Measurements from ENCODE around the gene PCGF1.
A peak's percentile ranks its signal among the peaks of the same experiment; 100 is the strongest.

The PCGF1 gene

DNA sequence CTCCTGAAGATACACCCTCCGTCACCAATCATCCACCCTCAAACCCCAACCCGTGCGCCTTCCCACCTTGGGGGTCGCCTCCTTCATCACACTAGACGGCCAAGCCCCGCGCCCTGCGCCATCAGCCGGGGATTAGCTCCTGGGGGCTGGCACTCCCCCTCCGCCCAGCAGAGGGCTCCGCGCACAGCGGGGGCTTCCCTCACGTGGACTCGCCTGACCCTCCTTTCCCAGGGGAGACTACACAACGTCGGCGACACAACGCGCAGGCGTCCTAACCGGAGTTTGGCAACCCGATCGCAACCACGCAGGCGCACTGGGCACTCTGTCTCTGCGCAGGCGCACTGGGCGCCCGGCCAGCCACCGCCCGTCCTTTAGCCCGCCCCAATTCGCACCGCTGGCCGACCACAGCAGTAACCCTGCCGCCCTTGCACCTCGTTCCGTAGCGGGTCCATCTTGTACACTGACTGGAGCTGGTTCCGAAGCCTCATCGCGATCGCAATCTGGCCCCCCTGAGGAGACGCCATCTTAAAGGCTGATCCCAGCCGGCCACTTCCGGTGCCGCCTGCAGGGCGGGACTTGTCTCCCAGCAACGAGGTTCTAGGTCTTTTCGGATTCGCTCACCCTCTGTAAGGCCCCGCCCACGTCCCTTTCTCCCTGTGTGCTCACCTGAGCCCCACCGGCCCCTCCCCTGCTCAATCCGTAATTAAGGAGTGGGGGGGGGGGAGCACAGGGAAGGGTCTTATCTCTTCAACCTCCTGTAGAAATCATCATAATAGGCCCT lies at the start of gene PCGF1:
Gene PCGF1 (minus strand): TSS at position 551 of the 781 bp plus-strand sequence. CDS start 27 bp downstream, at position 524.
- peak; percentile 99 for DNase-seq (ENCODE audit: low spot score)

DNA sequence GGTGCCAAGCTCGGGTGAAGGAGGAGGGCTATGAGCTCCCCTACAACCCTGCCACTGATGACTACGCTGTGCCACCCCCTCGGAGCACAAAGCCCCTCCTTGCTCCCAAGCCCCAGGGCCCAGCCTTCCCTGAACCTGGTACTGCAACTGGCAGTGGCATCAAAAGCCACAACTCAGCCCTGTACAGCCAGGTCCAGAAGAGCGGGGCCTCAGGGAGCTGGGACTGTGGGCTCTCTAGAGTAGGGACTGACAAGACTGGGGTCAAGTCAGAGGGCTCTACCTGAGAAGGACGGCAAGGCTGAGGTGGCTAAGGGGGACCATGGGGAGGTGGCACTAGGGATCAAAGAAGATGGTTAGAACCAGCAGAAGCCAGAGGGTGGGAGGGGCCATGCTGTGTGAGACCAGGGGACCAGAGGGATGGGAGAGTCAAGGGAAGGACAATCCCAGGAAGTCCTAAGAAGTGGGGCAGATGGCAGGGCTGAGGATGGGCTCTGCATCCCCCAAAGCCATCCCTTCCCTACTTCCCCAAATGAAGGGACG lies 49.4 kb upstream of the PCGF1 start:
- no peak for DNase-seq (ENCODE audit: low spot score)

DNA sequence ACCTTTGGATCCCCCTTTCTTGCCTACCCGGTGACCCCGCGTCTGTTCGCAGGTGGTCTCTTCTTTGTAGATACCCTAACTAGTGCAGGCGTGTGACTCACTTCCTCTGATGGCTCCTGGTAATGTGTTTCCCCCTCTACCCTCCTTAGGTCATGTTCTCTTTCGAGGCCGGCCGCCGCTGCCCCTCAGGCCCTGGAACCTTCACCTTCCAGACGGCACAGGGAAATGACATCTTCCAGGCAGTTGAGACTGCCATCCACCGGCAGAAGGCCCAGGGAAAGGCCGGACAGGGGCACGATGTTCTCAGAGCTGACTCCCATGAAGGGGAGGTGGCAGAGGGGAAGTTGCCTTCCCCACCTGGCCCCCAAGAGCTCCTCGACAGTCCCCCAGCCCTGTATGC lies 48.7 kb upstream of the PCGF1 start:
- DNase-seq (ENCODE audit: low spot score), result no peak

DNA sequence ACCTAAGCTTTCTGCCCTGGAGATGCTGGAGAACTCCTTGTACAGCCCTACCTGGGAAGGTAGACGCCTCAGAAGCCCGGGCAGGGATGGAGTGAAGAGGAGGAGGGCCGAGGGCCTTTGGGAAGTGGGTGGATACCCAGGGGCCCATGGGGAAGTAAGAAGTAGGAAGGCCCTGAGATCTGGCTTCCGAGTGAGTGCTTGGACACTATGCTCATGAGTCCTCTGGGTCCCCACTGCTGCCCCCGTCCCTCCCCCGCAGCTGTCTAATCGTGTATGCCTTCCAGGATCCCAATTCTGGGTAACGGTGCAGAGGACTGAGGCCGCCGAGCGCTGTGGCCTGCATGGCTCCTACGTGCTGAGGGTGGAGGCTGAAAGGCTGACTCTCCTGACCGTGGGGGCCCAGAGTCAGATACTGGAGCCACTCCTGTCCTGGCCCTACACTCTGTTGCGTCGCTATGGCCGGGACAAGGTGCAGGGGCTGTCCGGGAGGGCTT lies 48.2 kb upstream of the PCGF1 start:
- peak; percentile 46 for DNase-seq (ENCODE audit: low spot score)

DNA sequence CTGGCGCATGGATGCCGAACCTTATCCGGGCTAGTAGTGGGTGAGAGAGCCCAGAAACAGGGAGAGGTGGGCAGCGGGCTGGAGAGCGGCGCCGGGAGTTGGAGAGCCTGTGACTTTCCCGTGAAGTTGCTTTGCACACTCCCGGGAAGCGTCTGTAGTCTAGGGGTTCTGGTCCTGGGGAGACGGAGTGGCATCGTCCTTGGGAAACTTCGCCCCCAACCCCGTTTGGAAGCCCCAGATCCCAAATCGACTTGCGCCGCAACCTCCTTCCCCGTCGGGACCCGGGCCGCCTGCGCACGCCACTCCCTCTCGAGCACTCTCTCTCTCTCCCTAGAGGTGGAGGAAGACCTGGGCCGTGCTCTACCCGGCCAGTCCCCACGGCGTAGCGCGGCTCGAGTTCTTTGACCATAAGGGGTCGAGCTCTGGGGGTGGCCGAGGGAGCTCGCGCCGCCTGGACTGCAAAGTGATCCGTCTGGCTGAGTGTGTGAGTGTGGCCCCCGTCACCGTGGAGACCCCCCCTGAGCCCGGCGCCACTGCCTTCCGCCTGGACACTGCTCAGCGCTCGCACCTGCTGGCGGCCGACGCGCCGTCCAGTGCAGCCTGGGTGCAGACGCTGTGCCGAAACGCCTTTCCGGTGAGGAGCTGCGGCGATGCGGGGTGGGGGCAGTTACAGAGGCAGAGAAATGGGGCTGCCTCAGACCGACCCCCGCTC lies 47.5 kb upstream of the PCGF1 start:
- DNase-seq (ENCODE audit: low spot score), result no peak

DNA sequence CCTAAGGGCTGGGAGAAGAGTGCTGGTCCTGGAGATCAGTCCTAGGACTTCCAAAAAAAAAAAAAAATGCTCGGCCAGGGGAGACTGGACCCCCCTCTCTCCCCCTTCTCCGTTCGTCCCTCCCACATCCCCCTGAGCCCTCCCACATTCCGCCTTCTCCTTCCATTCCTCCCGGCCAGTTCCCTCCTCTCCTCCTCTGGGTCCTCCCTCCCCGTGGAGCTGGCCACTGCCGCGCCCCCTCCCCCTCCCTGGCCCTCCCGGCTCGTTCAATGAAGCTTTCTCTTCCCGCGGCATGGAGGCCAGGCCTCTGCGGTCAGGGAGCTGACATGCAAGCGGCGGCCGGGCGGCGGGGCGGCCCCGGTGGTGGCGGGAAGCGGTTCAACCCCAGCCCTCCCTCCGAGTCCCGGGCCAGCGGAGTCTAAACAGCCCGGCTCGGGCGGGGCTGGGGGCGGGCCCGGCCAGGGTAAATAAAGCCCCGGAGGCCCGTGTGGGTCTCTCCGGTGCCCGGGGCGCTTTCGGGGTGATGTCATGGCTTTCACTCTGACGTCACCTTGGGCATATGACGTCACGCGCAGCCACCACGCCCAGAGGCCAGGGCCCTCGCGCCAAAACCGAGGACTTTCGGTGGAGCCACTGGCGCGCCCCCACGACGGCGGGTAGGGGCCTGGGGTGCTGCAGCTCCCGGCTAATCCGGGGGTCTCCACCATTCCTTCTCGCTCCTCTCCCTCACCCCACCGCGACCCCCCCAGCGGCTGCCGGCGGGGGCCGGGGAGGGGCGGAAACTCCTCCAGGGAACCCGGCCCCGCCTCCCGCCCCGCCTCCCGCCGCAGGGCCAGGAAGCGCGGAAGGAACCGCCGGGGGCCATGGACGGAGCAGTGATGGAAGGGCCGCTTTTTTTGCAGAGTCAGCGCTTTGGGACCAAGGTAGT lies 46.7 kb upstream of the PCGF1 start, which contains the start of the genes DOK1 and LOXL3:
Gene DOK1 (plus strand): TSS at position 829 of the 928 bp plus-strand sequence. CDS start 35 bp downstream, at position 864.
Gene LOXL3 (minus strand): TSS at position 51 of the 928 bp plus-strand sequence. CDS start 1,308 bp downstream, outside the sequence.
- DNase-seq (ENCODE audit: low spot score), result peak; percentile 82

DNA sequence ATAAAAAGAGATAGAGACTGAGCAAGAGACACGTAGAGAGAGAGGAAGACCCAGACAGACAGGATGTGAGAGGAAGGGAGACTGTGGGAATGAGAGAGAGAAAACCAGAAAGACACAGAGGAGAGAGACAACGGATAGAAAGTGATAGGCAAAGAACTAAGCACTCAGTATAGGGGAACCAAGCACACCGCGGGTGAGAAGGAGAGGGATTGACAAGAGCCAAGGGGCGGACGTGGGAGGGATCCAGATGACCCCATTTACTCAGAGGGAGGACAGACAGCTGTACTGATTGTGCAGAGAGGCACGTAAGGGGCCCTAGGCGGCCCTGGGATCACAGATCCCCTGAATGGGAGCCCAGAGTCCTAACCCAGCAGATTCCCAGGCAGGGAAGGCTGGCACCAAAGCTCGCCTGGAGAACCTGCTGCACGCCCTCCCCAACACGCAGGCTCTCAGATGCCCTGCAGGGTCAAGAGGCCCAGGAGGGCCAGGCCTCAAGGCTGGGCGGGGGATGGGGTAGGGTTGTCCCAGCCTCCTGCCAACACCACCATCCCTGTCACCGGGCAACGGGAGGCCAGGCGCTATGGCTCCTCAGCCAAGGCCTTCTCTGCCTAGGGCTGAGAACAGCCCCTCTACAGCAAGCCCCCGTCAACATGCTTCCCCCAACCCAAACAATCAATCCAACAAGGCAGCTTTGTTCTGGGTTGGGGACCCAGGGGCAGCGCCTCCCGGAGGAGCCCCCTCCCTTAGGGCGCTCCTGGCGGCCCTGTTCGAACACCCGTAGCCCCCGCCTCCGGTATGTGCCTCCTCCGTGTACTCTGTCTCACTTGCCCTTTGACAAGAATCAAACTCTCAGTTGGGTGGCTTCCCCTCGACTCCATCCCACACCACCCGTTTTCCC lies 45.7 kb upstream of the PCGF1 start:
- peak; percentile 48 for DNase-seq (ENCODE audit: low spot score)

DNA sequence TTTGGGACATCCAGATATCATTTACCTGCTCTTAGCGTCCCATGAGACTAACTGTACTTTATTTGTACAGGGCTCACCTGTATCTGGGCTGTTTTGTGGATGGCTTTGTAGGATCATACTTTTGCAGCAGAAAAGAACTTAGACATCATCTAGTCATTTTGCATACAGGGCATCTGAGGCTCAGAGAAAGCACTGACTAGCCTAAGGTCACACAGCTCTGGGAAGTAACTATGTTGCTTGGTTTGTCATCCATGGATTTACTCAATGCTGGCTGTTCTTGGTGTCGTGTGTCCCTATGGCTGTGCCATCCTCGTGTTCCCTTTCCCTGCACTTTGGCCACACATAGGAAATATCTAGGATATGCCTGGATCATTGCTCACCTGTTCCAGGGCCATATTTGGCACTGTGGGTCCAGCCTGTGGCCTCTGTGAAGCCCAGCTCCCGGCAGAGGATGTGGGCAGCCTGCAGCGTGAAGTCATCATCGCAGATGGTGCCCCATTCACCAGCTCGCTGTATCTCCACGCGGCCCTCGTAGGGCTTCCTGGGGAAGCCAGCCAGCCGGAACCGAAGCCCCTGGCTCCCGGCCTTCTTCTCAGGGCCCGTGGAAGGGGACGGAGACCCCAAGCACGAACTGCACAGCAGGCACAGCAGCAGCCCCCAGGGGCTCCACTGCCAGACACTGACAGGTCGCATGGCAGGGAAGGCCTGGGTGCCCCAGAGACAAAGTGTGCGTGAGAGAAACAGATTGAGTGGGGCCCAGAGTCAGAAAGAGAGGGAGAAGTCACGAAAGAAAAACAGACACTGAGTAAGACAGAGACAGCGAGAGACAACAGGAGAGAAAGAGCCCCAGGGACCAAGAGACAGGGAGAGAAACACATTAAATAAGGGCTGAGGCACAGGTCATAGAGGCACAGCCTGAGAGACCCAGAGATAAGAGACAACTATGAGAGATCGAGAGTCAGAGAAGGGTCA lies 44.7 kb upstream of the PCGF1 start:
- no peak for DNase-seq (ENCODE audit: low spot score)

DNA sequence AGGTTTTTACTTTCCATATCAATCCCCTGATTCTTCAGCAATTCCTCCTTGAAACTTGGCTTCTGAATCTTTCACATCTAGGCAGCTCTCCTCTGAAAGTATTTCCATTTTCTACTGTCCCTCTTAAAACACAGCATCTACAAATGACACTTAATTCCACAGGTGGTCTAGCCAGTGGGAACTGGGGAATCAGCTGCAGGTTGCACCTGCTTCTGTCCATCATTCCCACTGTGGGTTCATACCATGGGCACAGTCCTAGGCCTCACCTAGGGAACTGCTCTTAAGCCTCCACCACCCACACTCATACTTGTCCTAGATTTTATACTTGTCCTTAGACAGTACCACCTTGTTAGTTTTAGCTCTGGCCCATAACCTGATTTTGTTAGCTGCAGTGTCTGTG lies 44.0 kb upstream of the PCGF1 start:
- no peak for DNase-seq (ENCODE audit: low spot score)

DNA sequence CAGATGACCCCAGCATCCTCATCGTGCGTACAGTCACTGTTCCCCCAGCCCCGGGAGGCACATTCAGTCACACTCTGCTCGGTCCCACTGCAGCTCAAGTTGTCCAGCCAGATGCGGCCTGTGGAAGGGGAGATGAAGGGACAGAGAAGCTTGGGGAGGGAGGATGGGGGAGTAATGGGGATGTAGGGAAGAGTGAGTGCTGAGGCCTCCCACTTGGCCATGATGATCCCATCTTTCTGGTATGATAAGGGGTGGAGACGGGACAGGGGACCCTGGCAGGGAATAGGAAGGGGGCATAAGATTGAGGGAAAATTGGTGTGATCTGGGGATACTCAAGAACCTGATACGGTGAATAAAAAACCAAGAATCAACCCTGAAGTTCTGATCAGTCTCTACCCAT lies 42.7 kb upstream of the PCGF1 start:
- DNase-seq (ENCODE audit: low spot score), result no peak

DNA sequence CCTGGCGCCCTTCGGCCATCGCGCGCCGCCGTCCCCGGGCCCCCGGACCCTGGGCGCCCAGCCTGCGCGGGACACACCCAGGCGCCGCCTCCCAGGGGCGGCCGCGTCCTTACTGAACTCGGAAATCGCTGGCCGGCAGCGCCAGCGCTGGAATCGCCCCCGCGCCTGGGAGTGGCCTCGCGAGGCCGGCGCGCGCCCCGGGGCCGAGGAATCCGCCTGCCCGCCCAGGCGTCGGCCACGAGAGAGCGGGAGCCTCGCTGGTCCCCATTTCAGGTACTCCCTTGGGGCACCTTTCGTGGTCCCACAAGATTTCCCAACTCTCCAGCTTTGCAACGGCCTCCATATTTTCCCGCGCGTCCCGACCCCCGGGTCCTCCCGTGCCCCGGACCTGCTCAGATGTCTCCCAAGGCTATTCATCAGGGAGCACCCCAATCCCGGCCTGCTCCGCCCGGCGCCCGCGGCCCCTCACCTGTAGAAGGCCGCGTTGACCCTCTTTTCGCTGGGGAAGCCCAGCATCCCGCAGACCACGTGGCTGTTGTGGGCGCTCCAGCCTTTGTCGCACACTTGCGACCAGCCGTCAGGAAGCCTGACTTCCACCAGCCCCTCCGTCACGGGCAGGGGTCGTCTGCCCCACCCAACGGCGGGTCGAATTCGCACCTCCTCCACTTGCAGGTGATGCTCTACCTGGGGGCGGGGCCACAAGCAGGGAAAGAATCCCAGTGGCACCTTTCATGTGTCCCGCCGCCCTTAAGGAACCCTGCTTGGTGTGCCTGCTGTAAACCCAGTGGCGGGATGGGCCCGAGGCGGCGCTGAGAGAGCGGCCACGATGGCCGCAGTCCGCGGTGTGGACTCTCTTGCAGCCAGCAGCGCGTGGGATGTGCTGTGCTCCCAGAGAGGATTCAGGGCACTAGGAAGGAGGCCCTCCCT lies 41.7 kb upstream of the PCGF1 start:
- DNase-seq (ENCODE audit: low spot score), result no peak

DNA sequence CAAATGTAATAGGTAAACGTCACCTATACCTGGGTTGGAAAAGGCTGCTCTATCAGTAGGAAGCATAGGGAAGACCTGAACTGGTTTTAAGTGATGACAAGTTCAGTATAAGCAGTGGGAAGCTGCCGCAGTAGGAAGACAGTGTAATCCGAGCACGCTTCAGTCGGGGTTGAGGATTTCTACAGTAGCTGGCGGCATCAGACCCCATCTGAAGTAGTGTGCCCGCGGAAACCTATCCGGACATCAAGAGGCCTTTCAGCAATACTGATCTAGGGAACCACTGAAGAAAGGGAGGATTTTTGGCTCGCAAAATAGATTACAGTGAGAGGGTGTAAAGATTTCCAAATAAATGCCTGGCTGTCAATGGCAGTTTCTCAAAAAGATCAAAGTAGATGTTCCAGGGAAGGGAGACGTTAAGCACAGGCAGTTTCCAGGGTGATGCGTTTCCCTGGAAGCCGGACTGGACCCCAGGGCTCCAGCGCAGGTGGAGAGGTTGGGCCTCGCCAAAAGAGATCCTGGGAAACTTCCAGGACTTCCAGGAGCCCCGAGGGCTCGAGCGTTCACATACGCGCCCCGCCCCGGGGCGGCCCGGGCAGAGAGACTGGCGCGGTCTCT lies 40.9 kb upstream of the PCGF1 start:
- no peak for DNase-seq (ENCODE audit: low spot score)

DNA sequence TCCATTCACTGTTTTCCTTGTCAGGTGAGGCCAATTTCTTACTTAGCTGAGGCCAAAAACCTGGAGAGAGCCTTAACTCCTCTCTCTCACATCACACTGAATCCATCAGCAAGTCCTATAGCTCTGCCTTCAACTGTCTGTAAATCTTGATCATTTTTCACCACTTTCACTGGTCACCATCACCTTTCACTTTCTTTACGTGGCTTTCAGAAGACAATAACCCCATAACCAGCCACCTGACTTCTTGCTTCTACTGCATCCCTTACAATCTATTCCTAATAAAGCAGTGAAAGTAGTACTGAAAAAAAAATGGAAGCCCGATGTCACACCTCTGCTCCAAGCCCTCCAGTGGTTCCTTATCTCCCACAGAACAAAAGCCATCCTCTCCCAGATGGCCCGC lies 38.5 kb upstream of the PCGF1 start:
- no peak for DNase-seq (ENCODE audit: low spot score)

DNA sequence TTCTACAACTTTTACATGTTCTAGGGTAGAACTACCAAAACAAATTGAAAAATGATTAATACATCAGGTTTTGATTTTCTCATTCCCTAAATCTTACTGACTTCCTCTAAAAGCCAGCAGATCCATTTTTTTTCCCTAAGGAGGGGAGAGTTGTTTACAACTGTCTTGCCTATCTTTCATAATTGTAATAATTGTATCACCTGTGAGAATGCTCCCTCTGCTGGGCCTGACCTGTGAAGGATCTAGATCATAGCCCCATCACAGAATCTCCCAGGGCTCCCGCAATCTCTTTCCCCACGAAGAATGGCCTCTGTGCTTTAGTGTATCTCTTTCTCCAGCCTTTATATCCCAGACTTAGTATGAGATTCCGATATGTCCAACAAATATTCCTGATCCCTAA lies 37.1 kb upstream of the PCGF1 start:
- no peak for DNase-seq (ENCODE audit: low spot score)

DNA sequence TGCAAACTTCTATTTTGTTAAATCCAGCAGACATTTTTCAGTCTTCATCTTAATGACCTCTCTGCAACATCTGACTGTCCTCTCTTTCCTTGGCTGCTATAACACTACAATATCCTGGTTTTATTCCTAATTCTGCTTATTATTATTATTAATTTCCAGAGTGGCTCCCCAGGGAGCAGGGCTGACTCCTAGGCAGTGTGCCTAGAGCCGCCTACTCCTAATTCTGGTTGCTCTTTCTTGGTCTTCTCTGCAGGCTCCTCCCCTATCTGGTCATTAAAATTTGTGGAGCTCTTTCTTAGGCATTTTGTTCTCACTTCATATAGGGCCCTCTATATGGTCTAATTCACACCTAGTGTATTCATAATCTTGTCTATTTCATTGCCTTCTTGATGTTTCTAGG lies 35.5 kb upstream of the PCGF1 start:
- no peak for DNase-seq (ENCODE audit: low spot score)

DNA sequence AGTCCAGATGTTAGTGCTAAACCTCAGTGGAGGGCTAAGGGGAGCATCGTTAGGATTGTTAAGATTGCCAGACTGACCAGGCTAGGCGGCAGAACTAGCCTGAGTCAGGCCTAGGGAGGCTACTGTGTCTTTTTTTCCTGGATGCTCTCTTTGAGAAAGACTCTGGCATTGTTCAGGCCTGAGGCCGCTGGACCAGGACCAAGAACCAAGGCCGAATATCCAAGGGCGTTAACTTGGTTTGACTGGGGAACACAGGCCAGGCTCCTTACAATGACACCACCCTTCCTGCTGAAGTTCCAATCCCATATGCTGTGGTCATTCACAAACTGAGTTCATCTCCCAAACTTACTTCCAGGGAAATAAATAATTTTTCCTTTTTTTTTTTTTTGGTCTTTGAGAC lies 32.8 kb upstream of the PCGF1 start:
- DNase-seq (ENCODE audit: low spot score), result no peak

DNA sequence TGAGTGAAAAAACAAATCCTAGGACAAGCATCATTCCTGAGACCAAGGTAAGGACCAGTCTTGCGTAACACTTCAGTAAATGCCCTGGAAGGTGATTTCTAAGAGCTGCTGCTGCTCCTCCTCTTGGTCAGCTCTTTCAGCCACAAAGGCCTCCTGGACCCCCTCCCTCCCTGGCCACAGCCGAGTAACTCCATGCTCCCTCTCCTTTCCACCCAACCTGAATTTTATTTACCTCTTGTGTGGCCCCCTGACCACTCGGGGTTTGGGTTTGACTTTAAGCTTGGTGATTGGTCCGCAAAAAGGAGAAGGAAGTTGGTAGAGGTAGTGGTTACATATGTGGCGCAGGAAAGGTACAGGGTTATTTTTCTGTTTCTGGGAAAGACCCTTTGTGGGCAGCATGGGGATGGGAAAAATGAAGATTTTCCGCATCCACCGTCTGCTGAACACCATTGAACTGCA lies 31.4 kb upstream of the PCGF1 start:
- DNase-seq (ENCODE audit: low spot score), result no peak

DNA sequence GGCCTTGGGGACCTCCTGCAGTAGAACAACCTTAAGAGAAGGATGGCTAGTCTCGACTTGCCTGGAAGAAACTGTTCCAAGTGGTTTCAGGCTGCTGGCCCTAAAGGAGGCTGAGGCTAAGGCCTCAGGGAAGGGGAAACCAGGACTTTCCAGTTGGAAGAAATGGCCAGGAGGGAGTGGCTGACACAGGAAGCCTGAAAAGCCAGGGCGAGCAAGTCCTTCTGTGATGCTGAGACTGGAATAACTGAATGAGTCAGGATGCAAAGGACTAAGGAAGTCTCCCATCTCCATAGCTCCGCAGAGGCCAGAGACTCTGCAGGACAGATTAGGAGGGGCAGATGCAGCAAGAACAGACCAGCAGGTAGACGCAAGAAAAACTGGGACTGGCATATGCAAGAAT lies 29.6 kb upstream of the PCGF1 start:
- no peak for DNase-seq (ENCODE audit: low spot score)
